Lower leg skin (tissue), 3 donors: Measurements from ENCODE around the gene DIS3L2.

Experiments used
- CTCF ChIP-seq, 3 donors: fragments of 450-650 bp; IDR thresholded peaks; one replicate each; pipeline ENCODE4 v1.5.1; 2016; ENCODE audit warnings: antibody characterized with exemption in 3 of 3, mild to moderate bottlenecking in 3 of 3, moderate library complexity in 2 of 3
- POLR2A ChIP-seq, 2 donors: fragments of 450-650 bp; IDR thresholded peaks; one replicate each; pipeline ENCODE4 v1.6.1; 2016 to 2017; ENCODE audit warnings: antibody characterized with exemption in 2 of 2, mild to moderate bottlenecking in 1 of 2, moderate library complexity in 1 of 2

GRCh38 chr2:231955758-231956472 is 5.6 kb upstream of the DIS3L2 start:
- no peak for TF ChIP-seq CTCF (IDR thresholded peaks at IDR 0.05)
- no peak for TF ChIP-seq POLR2A (IDR thresholded peaks at IDR 0.05)
